Astrocyte of the cerebellum (primary cell): ENCODE results near the gene SLC27A4.

ENCODE experiments used
- DNase-seq: peaks from one replicate; pipeline ENCODE4 v3.0.0-alpha.2; 2011; ENCODE audit warnings: low read depth
- H3K4me3 ChIP-seq: 2 replicates; pipeline ENCODE4 v1.5.1; 2011; ENCODE audit warnings: mild to moderate bottlenecking, low read depth, low read length, moderate library complexity
- CTCF ChIP-seq: IDR thresholded peaks from 2 replicates; pipeline ENCODE4 v1.5.1; 2012; ENCODE audit warnings: low read length, low read depth, moderate library complexity, mild to moderate bottlenecking; ENCODE audit errors: missing control alignments
- in situ Hi-C: cut with HindIII; loops from 2 replicates; pipeline ENCODE4 v1.10.0; 2017; ENCODE audit warnings: low sequenced_read_pairs

The SLC27A4 gene

GRCh38 chr9:128388150-128388549 is 47.8 kb downstream of the SLC27A4 start:
- no peak for DNase-seq
- in situ Hi-C loops, result no loop called here
- no peak overlapping the region for H3K4me3 ChIP-seq
- no peak for TF ChIP-seq CTCF

- no peak overlapping the region for H3K4me3 ChIP-seq
- no peak for DNase-seq
- no peak for TF ChIP-seq CTCF
- in situ Hi-C loops, result no loop called here
Observed at GRCh38 chr9:128389395-128390149, 49.2 kb downstream of the SLC27A4 start.

DNA sequence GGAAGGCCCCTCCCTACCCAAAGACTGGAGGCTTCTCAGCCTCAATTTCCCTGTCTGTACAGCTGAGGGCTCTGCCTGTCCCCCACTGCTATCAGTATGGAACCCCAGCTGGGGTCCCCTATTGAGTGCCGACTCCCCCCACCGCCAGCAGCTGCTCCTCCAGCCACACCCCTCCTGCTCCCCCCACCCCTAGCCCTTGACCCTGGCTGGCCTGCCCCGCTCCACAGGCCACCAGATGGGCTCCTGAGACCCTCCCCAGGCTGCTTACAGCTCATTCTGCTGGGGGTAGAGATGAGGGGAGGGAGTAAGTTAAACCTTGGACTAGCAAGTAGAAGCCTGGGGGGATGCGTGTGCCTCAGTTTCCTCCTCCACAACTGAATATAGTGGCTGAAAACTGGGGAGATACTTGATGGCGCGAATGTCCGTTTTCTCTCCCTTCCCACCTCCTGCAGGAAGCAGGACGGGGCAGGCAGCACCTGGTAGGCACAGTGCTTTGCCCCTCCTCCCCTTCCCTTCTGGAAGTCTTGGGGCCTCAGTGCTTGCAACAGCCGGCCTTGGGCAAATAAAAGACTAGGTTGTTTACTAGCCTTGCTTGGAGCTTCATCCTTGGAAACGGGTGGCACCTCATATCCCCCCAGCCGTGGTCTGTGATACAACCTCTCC is 50.0 kb downstream of the SLC27A4 start:
- H3K4me3 ChIP-seq, result no peak overlapping the region
- no peak for DNase-seq
- no peak for TF ChIP-seq CTCF
- in situ Hi-C loops, result no loop called here

- DNase-seq, result no peak
- in situ Hi-C loops, result no loop called here
- no peak for TF ChIP-seq CTCF
- H3K4me3 ChIP-seq, result no peak overlapping the region
Observed at GRCh38 chr9:128390813-128391711, 50.7 kb downstream of the SLC27A4 start.

DNA sequence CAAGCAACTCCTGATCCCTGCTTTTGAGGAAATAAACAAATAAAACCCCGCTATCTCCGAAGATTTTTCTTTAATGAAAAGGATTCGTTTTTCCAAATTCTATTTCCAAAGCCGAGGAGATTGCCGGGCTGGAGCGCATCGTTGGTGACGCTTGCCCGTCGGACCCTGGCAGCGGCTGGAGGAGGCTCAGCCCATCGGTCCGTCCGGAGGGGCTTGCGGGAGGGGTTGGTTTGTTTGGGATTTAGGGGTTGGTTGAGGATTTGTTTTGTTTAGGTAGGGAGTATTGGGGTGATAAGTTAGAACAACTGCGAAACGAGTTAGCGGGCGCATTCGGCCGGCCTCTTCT is 51.6 kb downstream of the SLC27A4 start:
- TF ChIP-seq CTCF, result no peak
- no peak for DNase-seq
- in situ Hi-C loops, result no loop called here

DNA sequence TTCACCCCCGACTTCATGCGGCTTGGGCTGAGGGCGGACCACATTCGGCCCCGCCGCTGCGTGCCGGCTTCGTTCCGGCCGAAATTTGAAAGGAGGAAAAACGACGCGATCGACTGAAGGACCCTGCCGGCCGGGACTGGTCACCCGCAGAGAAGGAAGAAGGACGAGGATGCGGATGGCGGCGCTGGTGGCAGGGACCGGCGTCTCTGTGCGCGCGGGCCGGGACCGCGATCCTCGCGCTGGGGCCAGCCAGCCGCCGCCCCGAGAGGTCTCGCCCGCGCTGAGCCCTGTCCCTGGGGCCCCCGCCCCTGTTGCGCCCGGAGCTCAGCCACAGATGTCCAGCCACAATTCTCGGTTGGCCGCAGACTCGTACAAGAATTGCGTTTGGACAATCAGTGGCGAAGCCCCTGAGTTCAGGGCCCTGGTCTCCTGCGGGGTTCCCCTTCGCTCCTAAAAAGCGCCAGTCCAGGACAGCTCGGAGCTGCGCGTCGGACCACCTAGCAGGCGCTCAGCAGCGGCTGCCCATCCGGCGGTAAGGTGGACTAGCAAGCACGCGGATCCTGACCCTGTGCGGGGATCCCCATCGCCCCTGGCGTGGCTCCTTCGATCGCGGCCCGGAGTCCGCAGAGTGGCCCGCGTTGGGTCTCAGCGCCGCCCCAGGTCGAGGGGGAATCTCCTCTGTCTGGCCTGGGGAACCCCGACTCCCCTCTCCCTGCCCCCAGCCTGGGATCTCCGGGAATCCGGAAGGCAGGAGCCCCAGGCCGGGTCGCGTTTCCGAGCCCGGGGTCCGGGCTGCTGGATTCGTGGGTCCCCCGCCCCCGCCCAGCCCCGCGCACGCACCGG is 52.2 kb downstream of the SLC27A4 start:
- TF ChIP-seq CTCF, result no peak
- no peak overlapping the region for H3K4me3 ChIP-seq
- DNase-seq, result no peak
- in situ Hi-C loops, result no loop called here

More for the DNA sequence above, 51.6 kb downstream of the SLC27A4 start:
- no peak overlapping the region for H3K4me3 ChIP-seq
